OCI-M2 (cell line): Measurements from ENCODE around the gene PGBD5.

Source experiments
- DNase-seq: peaks from one replicate; lab custom pipeline; 2025; ENCODE audit not compliant: unreplicated experiment; lab: John Stamatoyannopoulos, UW

PGBD5 gene

GRCh38 chr1:230351514-230351913 is 74.6 kb downstream of the PGBD5 start:
- DNase-seq: no peak

GRCh38 chr1:230350208-230350921 is 75.8 kb downstream of the PGBD5 start:
- DNase-seq: no peak

- DNase-seq: no peak
These were observed 77.1 kb downstream of the PGBD5 start for GRCh38 chr1:230349020-230349393.

- no peak for DNase-seq
These were observed 77.6 kb downstream of the PGBD5 start for GRCh38 chr1:230348386-230349019.

GRCh38 chr1:230347896-230348295 is 78.2 kb downstream of the PGBD5 start:
- no peak for DNase-seq

- DNase-seq: no peak
These were observed 80.8 kb downstream of the PGBD5 start for GRCh38 chr1:230345139-230345885.

- DNase-seq: no peak
These were observed 83.4 kb downstream of the PGBD5 start for GRCh38 chr1:230342699-230343098.

GRCh38 chr1:230342019-230342418 is 84.1 kb downstream of the PGBD5 start:
- no peak for DNase-seq

GRCh38 chr1:230341162-230341546 is 85.0 kb downstream of the PGBD5 start:
- no peak for DNase-seq

GRCh38 chr1:230340526-230341161 is 85.5 kb downstream of the PGBD5 start:
- no peak for DNase-seq

GRCh38 chr1:230339033-230339432 is 87.1 kb downstream of the PGBD5 start:
- no peak for DNase-seq

GRCh38 chr1:230337266-230337665 is 88.9 kb downstream of the PGBD5 start:
- DNase-seq: no peak

- no peak for DNase-seq
These were observed 90.1 kb downstream of the PGBD5 start for GRCh38 chr1:230335861-230336522.

- DNase-seq: no peak
These were observed 91.7 kb downstream of the PGBD5 start for GRCh38 chr1:230334447-230334837.

GRCh38 chr1:230333590-230334446 is 92.3 kb downstream of the PGBD5 start:
- no peak for DNase-seq

GRCh38 chr1:230332575-230333066 is 93.5 kb downstream of the PGBD5 start:
- no peak for DNase-seq

GRCh38 chr1:230332061-230332460 is 94.1 kb downstream of the PGBD5 start:
- no peak for DNase-seq

- DNase-seq: no peak
These were observed 96.0 kb downstream of the PGBD5 start for GRCh38 chr1:230330157-230330556.

GRCh38 chr1:230328342-230329015 is 97.7 kb downstream of the PGBD5 start:
- DNase-seq: no peak

GRCh38 chr1:230327892-230328284 is 98.2 kb downstream of the PGBD5 start:
- DNase-seq: no peak
